ENCODE results near the gene NT5DC2.

NT5DC2 gene

GRCh38 chr3:52557011-52557960 lies 23.6 kb upstream of the NT5DC2 start:
- over 99% methylated on average over 9 of the region's 9 CpGs for WGBS
- Histone ChIP-seq H3K79me1 (replicated peaks; ENCODE audit: low read length, poor library complexity, severe bottlenecking) (peaks cover 37% of the 10 kb centered on the region), H3K4me1 (ENCODE audit: control insufficient read depth, insufficient read depth, low read depth, low read length) (peaks cover 2% of the 10 kb centered on the region), H4K91ac (ENCODE audit: low read length) (no peak overlapping the region), H3K4me3 (ENCODE audit: insufficient read depth in 1 of 2, low read depth in 1 of 2, low read length in 2 of 2) (no peak overlapping the region), H2AK5ac (ENCODE audit: low read length, severe bottlenecking) (no peak overlapping the region), H3K14ac (ENCODE audit: low read length in 2 of 2) (no peak overlapping the region), H3K27ac (ENCODE audit: low read length, poor library complexity, severe bottlenecking) (no peak overlapping the region), H3K9ac (ENCODE audit: low read length) (no peak overlapping the region), H3K18ac (ENCODE audit: low read depth in 1 of 2, low read length in 2 of 2) (no peak overlapping the region), H3K27me3 (ENCODE audit: control insufficient read depth in 1 of 2, insufficient read depth in 1 of 2, low read length in 2 of 2) (no peaks in the 10 kb centered on the region), H3K9me3 (ENCODE audit: control insufficient read depth, low read length) (no peaks in the 10 kb centered on the region), H3K23ac (ENCODE audit: low read length in 2 of 2) (no peak overlapping the region), H2BK12ac (ENCODE audit: low read length in 2 of 2) (no peak overlapping the region), H2BK15ac (ENCODE audit: low read depth, poor library complexity, severe bottlenecking) (no peak overlapping the region), H3K4ac (ENCODE audit: low read depth in 1 of 2, low read length in 2 of 2) (no peak overlapping the region), H4K8ac (ENCODE audit: low read length) (no peak overlapping the region), H3K36me3 (ENCODE audit: control insufficient read depth in 1 of 2, insufficient read depth in 2 of 2, low read depth in 1 of 2, low read length in 2 of 2) (peaks cover 37 to 81% of the 10 kb centered on the region in 2 experiments), H3K4me2 (ENCODE audit: low read length, poor library complexity, severe bottlenecking) (no peak overlapping the region), H2BK5ac (ENCODE audit: low read depth, low read length, poor library complexity, severe bottlenecking) (no peak overlapping the region), H2AFZ (ENCODE audit: low read depth, low read length) (no peak overlapping the region), H2BK120ac (ENCODE audit: low read depth, low read length) (no peak overlapping the region)
- no peak for DNase-seq

GRCh38 chr3:52555056-52555455 lies 21.4 kb upstream of the NT5DC2 start:
- WGBS = no CpG with 5 or more reads among the region's 1 CpG
- DNase-seq = no peak
- H3K9me3 ChIP-seq (ENCODE audit: control insufficient read depth, low read length) = no peaks in the 10 kb centered on the region
- no peak overlapping the region for H4K91ac ChIP-seq (ENCODE audit: low read length)
- H2BK5ac ChIP-seq (ENCODE audit: low read depth, low read length, poor library complexity, severe bottlenecking) = no peak overlapping the region
- H3K79me1 ChIP-seq (replicated peaks; ENCODE audit: low read length, poor library complexity, severe bottlenecking) = peaks cover 38% of the 10 kb centered on the region
- H2BK12ac ChIP-seq (ENCODE audit: low read length in 2 of 2) = no peak overlapping the region
- H3K18ac ChIP-seq (ENCODE audit: low read depth in 1 of 2, low read length in 2 of 2) = no peak overlapping the region
- H3K23ac ChIP-seq (ENCODE audit: low read length in 2 of 2) = no peak overlapping the region
- H2AK5ac ChIP-seq (ENCODE audit: low read length, severe bottlenecking) = no peak overlapping the region
- H3K14ac ChIP-seq (ENCODE audit: low read length in 2 of 2) = no peak overlapping the region
- H3K27me3 ChIP-seq (ENCODE audit: control insufficient read depth in 1 of 2, insufficient read depth in 1 of 2, low read length in 2 of 2) = no peaks in the 10 kb centered on the region
- H3K4me3 ChIP-seq (ENCODE audit: insufficient read depth in 1 of 2, low read depth in 1 of 2, low read length in 2 of 2) = no peak overlapping the region
- H3K27ac ChIP-seq (ENCODE audit: low read length, poor library complexity, severe bottlenecking) = no peak overlapping the region
- no peak overlapping the region for H3K9ac ChIP-seq (ENCODE audit: low read length)
- H3K4me2 ChIP-seq (ENCODE audit: low read length, poor library complexity, severe bottlenecking) = no peak overlapping the region
- H2BK120ac ChIP-seq (ENCODE audit: low read depth, low read length) = no peak overlapping the region
- H4K8ac ChIP-seq (ENCODE audit: low read length) = no peak overlapping the region
- no peak overlapping the region for H3K4ac ChIP-seq (ENCODE audit: low read depth in 1 of 2, low read length in 2 of 2)
- peaks cover 37 to 82% of the 10 kb centered on the region in 2 experiments for H3K36me3 ChIP-seq (ENCODE audit: control insufficient read depth in 1 of 2, insufficient read depth in 2 of 2, low read depth in 1 of 2, low read length in 2 of 2)
- H2BK15ac ChIP-seq (ENCODE audit: low read depth, poor library complexity, severe bottlenecking) = no peak overlapping the region
- peaks cover 2% of the 10 kb centered on the region for H3K4me1 ChIP-seq (ENCODE audit: control insufficient read depth, insufficient read depth, low read depth, low read length)
- no peak overlapping the region for H2AFZ ChIP-seq (ENCODE audit: low read depth, low read length)

GRCh38 chr3:52554026-52554755 lies 20.5 kb upstream of the NT5DC2 start:
- Histone ChIP-seq H3K4me2 (ENCODE audit: low read length, poor library complexity, severe bottlenecking) (no peak overlapping the region), H4K8ac (ENCODE audit: low read length) (no peak overlapping the region), H2AK5ac (ENCODE audit: low read length, severe bottlenecking) (no peak overlapping the region), H2BK12ac (ENCODE audit: low read length in 2 of 2) (peak overlapping the region in 1 of 2 experiments; percentile 7), H2AFZ (ENCODE audit: low read depth, low read length) (no peak overlapping the region), H3K79me1 (replicated peaks; ENCODE audit: low read length, poor library complexity, severe bottlenecking) (peaks cover 33% of the 10 kb centered on the region), H3K14ac (ENCODE audit: low read length in 2 of 2) (no peak overlapping the region), H3K27me3 (ENCODE audit: control insufficient read depth in 1 of 2, insufficient read depth in 1 of 2, low read length in 2 of 2) (no peaks in the 10 kb centered on the region), H3K27ac (ENCODE audit: low read length, poor library complexity, severe bottlenecking) (no peak overlapping the region), H3K36me3 (ENCODE audit: control insufficient read depth in 1 of 2, insufficient read depth in 2 of 2, low read depth in 1 of 2, low read length in 2 of 2) (peaks cover 36 to 82% of the 10 kb centered on the region in 2 experiments), H3K9ac (ENCODE audit: low read length) (no peak overlapping the region), H2BK120ac (ENCODE audit: low read depth, low read length) (no peak overlapping the region), H3K4me1 (ENCODE audit: control insufficient read depth, insufficient read depth, low read depth, low read length) (peaks cover 2% of the 10 kb centered on the region), H3K18ac (ENCODE audit: low read depth in 1 of 2, low read length in 2 of 2) (no peak overlapping the region), H2BK15ac (ENCODE audit: low read depth, poor library complexity, severe bottlenecking) (no peak overlapping the region), H2BK5ac (ENCODE audit: low read depth, low read length, poor library complexity, severe bottlenecking) (no peak overlapping the region), H3K4ac (ENCODE audit: low read depth in 1 of 2, low read length in 2 of 2) (no peak overlapping the region), H3K9me3 (ENCODE audit: control insufficient read depth, low read length) (no peaks in the 10 kb centered on the region), H3K4me3 (ENCODE audit: insufficient read depth in 1 of 2, low read depth in 1 of 2, low read length in 2 of 2) (no peak overlapping the region), H3K23ac (ENCODE audit: low read length in 2 of 2) (no peak overlapping the region), H4K91ac (ENCODE audit: low read length) (no peak overlapping the region)
- WGBS = 97% methylated on average over 5 of the region's 5 CpGs
- DNase-seq = no peak

- no peak overlapping the region for H4K8ac ChIP-seq (ENCODE audit: low read length)
- H3K9me3 ChIP-seq (ENCODE audit: control insufficient read depth, low read length) = no peaks in the 10 kb centered on the region
- H3K4me3 ChIP-seq (ENCODE audit: insufficient read depth in 1 of 2, low read depth in 1 of 2, low read length in 2 of 2) = no peak overlapping the region
- no peak overlapping the region for H4K91ac ChIP-seq (ENCODE audit: low read length)
- peaks cover 33 to 82% of the 10 kb centered on the region in 2 experiments for H3K36me3 ChIP-seq (ENCODE audit: control insufficient read depth in 1 of 2, insufficient read depth in 2 of 2, low read depth in 1 of 2, low read length in 2 of 2)
- no peak overlapping the region for H2AK5ac ChIP-seq (ENCODE audit: low read length, severe bottlenecking)
- H3K9ac ChIP-seq (ENCODE audit: low read length) = no peak overlapping the region
- H2BK15ac ChIP-seq (ENCODE audit: low read depth, poor library complexity, severe bottlenecking) = no peak overlapping the region
- 88% methylated on average over 2 of the region's 3 CpGs for WGBS
- H3K4me1 ChIP-seq (ENCODE audit: control insufficient read depth, insufficient read depth, low read depth, low read length) = peaks cover 2% of the 10 kb centered on the region
- H2BK12ac ChIP-seq (ENCODE audit: low read length in 2 of 2) = no peak overlapping the region
- H3K18ac ChIP-seq (ENCODE audit: low read depth in 1 of 2, low read length in 2 of 2) = no peak overlapping the region
- H3K23ac ChIP-seq (ENCODE audit: low read length in 2 of 2) = no peak overlapping the region
- H3K4me2 ChIP-seq (ENCODE audit: low read length, poor library complexity, severe bottlenecking) = no peak overlapping the region
- H2BK5ac ChIP-seq (ENCODE audit: low read depth, low read length, poor library complexity, severe bottlenecking) = no peak overlapping the region
- DNase-seq = no peak
- H3K27ac ChIP-seq (ENCODE audit: low read length, poor library complexity, severe bottlenecking) = no peak overlapping the region
- H3K79me1 ChIP-seq (replicated peaks; ENCODE audit: low read length, poor library complexity, severe bottlenecking) = peaks cover 26% of the 10 kb centered on the region
- H3K4ac ChIP-seq (ENCODE audit: low read depth in 1 of 2, low read length in 2 of 2) = no peak overlapping the region
- no peak overlapping the region for H2AFZ ChIP-seq (ENCODE audit: low read depth, low read length)
- H3K14ac ChIP-seq (ENCODE audit: low read length in 2 of 2) = no peak overlapping the region
- H2BK120ac ChIP-seq (ENCODE audit: low read depth, low read length) = no peak overlapping the region
- H3K27me3 ChIP-seq (ENCODE audit: control insufficient read depth in 1 of 2, insufficient read depth in 1 of 2, low read length in 2 of 2) = no peaks in the 10 kb centered on the region
Observed at GRCh38 chr3:52552089-52552488, 18.4 kb upstream of the NT5DC2 start.
